Suppressor macrophage treated with lipopolysaccharide for 4 hours (primary cell): ENCODE data around the gene KCTD7.
"Not testable (repeated sequence)": the region's sequence is repeated elsewhere in the genome, so short reads cannot be mapped to it uniquely, and the experiment has no call there.

Experiments used
- DNase-seq: peaks from one replicate; pipeline ENCODE4 v3.0.0-alpha.2; 2020

KCTD7 gene

DNA sequence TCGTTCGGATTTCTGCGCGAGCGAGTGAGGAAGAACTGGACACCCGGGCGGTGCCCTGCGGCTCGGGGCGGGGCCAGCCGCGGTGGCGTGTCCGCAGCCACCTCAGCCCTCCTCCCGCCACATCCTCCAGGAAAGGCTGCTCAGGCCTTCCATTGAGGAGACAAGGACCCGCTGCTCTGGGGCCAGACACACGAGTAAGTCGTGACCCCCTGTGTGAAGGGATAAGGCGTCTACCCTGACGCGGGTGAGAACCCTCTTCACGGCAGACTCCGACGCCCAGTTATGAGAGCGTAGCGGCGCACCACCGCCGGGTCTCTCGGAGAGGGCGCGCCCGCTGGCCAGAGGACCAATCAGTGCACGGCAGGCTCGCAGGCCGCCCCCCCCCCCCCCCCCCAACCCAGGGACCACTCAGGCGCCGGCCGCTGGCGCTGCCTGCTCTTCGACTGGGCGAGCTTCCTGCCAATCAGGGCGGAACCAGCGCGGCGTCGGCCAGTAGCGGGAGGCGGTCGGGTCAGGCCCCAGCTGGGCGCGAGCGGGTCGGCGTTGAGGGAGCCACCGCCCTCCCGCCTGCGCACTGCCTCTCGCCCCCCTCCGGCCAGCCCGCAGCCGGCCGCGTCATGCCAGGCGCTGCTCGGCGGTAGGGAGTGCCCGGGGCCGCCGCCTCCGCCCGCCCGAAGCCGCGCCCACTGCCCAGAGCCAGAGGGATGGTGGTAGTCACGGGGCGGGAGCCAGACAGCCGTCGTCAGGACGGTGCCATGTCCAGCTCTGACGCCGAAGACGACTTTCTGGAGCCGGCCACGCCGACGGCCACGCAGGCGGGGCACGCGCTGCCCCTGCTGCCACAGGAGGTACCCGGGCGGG is at the start of gene KCTD7:
Gene KCTD7 (plus strand): TSS at position 521 of the 861 bp plus-strand sequence. CDS start 184 bp downstream, at position 705.
- DNase-seq, result peak; percentile 99

DNA sequence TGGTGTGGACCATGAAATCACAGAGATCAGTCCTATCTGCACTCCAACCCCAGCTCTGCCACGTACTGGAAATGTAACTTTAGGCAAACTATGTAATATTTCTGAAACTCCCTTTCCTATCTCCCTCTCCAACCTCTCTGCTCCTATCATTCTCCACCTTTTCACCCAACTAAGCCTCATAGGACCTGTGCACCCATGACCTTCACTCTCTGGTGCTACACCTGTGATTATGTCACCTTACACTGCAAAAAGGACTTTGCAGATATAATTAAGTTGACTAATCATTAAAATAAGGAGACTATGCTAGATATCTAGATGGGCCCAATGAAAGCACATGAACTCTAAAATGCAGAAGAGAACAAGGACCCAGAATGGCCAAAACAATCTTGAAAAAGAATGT is 48.3 kb upstream of the KCTD7 start:
- DNase-seq, result not testable (repeated sequence)

DNA sequence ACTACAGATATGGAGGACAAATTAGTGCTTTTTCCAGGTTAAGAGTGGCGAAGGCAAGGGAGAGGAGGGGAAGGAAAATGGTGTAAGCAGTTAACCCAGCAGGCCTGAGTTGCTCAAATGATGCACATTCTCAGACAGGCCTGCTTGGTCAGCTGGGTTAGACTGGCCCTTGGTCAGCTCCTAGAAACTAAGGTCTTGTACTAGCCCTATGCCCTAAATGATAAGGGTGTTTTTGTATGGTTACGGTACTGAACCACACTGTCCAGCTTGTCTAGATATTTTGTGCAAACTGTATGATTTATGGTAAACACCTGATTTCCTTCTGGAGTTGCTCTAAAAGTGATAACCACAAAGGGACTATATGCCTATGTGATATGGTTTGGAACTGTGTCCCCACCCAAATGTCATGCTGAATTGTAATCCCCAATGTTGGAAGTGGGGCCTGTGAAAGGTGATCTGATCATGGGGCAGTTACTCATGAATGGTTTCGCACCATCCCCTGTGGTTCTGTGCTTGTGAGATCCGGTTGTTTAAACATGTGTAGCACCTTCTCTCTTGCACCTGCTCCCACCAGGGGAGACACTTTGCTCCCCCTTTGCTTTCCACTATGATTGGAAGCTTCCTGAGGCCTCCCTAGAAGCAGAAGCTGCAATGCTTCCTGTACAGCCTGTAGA is 45.7 kb upstream of the KCTD7 start:
- not testable (repeated sequence) for DNase-seq

GRCh38 chr7:66583490-66584110 is 45.1 kb upstream of the KCTD7 start:
- DNase-seq, result peak; percentile 80

- no peak for DNase-seq
Observed at GRCh38 chr7:66586181-66586580, 42.5 kb upstream of the KCTD7 start.

DNA sequence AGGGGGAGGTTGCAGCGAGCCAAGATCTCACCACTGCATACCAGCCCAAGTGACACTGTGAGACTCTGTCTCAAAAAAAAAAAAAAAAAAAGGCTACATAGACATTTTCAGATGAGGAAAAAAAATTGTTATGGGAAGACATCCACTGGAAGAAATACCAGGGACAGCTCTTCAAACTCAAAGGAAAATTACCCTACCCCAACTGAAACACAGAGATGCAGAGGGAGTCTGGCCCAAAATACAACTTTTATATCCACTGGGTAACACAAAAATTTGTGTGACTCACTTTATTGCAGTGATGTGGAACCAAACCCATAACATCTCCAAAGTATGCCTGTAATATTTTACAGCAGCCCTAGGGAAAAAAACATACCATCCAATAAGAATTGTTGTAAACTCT is 40.5 kb upstream of the KCTD7 start:
- not testable (repeated sequence) for DNase-seq

DNA sequence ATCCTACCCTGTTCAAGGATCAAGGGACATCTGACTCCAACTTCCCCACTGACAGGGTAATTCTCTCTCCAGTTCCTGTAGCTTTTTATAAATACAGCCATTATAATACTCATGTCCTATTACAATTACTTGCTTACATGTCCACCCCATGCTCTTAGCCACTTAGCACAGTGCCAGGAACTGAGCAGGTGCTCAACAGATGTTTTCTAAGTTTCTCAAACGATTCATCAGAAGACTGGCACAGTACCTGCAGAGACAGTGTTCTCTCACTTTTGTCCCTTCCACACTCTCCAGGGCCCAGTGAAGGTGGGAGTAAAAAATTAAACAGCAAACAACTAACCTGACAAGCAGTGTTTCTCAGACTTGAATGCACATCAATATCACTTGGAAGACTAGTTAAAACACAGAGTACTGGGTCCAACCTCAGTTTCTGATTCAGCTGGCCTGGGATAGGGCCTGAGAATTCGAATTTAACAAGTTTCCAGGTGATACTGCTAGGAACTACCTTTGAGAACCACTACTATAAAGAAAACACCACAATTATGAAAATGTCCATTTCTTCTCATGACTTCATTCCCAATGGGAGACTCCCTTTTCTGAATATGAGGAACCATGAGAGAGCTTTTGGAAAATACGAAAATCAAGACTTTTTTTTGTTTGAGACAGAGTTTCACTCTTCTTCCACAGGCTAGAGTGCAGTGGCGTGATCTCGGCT is 39.7 kb upstream of the KCTD7 start:
- peak; percentile 25 for DNase-seq

DNA sequence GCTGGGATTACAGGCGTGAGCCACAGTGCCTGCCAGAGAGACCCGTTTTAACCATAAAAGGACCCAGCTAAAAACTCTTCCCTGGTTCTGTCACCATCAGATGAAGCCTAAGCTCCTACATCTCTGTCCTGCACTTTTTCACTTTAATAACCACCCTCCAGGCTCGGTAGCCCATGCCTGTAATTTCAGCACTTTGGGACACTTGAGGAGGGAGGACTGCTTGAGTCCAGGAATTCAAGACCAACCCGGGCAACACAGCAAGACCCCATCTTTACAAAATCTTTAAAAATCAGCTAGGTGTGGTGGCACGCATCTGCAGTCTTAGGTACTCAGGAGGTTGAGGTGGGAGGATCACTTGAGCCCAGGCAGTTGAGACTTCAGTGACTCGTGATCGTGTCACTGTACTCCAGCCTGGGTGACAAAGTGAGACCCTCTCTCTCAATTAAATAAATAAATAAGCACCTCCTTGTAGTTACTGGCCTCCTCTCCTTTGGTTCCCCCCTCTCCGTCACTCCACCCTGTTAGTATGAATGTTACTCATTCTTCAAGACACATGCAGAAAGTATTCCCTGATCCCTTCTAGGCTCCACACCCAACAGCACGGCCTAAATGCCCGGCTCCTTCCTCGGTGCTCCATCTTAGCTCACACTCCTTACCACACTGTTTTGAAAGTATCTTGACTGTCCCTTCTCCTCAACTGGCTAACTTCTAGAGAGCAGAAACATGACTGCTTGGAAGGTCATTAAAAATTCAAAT is 38.2 kb upstream of the KCTD7 start:
- not testable (repeated sequence) for DNase-seq

DNA sequence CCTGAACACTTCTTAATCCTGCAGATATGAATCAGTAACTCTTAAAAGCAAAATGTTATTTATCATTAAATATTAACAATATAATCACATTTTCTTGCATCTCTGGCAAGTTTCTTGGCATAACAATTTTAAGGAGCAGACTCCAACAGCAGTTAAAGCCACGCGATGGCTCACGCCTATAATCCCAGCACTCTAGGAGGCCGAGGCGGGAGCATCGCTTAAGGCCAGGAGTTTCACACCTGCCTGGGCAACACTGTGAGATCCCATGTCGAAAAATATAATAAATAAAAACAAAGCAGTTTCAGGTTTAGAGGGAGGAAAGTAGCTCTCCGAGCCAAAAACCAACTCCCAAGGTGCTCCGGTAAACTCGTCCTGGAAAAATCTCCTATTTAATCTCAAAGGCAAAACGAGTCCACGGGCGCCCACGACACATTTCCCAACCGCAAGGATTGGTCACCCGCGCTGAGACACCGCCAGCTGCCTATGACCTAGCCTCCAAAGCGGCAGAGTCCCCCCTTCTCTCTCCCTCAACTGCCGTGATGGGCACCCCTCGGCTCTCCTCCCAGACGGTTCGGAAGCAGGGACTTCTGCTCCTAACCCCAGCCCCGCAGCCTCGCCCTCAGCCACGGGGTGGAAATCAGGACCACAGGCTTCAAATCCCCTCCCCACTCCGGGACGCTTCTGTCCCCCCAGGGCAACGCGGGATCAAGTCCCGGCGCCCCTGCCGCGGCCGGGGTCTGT is 37.5 kb upstream of the KCTD7 start:
- DNase-seq, result peak; percentile 55

- DNase-seq, result peak; percentile 92
Observed at GRCh38 chr7:66591799-66592596, 36.7 kb upstream of the KCTD7 start.

DNA sequence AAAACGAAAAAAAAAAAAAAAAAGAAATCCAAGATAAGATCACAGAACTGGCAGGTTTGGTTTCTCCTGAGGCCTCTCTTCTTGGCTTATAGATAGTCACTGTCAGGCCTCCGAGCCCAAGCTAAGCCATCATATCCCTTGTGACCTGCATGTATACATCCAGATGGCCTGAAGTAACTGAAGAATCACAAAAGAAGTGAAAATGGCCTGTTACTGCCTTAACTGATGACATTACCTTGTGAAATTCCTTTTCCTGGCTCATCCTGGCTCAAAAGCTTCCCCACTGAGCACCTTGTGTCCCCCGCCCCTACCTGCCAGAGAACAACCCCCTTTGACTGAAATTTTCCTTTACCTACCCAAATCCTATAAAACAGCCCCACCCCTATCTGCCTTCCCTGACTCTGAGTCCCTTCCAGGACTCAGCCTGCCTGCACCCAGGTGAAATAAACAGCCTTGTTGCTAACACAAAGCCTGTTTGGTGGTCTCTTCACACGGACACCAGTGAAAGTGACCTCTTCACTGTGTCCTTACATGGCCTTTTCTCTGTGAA is 36.0 kb upstream of the KCTD7 start:
- DNase-seq, result not testable (repeated sequence)

DNA sequence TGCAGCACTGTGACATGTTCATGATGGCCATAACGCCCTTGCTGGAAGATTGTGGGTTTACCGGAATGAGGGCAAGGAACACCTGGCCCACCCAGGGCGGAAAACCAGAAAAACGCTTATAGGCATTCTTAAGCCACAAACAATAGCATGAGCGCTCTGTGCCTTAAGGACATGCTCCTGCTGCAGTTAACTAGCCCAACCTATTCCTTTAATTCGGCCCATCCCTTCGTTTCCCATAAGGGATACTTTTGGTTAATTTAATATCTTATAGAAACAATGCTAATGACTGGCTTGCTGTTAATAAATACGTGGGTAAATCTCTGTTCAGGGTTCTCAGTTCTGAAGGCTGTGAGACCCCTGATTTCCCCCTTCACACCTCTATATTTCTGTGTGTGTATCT is 34.6 kb upstream of the KCTD7 start:
- DNase-seq, result not testable (repeated sequence)

GRCh38 chr7:66597461-66597860 is 31.2 kb upstream of the KCTD7 start:
- DNase-seq, result no peak

GRCh38 chr7:66602159-66602558 is 26.5 kb upstream of the KCTD7 start:
- DNase-seq, result no peak

DNA sequence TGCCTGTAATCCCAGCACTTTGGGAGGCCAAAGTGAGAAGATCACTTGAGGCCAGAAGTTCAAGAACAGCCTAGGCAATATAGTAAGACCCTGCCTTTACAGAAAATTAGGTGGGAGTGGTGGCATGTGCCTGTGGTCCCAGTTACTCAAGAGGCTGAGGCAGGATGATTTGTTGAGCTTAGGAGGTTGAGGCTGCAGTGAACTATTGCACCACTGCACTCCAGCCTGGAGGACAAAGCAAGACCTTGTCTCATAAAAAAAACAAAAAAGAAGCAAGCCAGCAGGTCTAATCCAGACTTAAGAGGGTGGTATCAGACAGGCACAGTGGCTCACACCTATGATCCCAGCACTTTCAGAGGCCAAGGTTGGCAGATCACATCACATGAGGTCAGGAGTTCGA is 24.5 kb upstream of the KCTD7 start:
- no peak for DNase-seq

- DNase-seq, result not testable (repeated sequence)
Observed at GRCh38 chr7:66606540-66607291, 22.0 kb upstream of the KCTD7 start.

- no peak for DNase-seq
Observed at GRCh38 chr7:66609176-66609575, 19.5 kb upstream of the KCTD7 start.

DNA sequence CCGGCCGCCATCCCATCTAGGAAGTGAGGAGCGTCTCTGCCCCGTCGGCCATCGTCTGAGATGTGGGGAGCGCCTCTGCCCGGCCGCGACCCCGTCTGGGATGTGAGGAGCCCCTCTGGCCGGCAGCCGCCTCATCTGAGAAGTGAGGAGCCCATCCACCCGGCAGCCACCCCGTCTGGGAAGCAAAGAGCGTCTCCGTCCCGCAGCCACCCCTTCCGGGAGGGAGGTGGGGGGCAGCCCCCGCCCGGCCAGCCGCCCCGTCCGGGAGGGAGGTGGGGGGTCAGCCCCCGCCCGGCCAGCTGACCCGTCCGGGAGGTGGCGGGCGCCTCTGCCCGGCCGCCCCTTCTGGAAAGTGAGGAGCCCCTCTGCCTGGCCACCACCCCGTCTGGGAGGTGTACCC is 14.1 kb upstream of the KCTD7 start:
- not testable (repeated sequence) for DNase-seq

DNA sequence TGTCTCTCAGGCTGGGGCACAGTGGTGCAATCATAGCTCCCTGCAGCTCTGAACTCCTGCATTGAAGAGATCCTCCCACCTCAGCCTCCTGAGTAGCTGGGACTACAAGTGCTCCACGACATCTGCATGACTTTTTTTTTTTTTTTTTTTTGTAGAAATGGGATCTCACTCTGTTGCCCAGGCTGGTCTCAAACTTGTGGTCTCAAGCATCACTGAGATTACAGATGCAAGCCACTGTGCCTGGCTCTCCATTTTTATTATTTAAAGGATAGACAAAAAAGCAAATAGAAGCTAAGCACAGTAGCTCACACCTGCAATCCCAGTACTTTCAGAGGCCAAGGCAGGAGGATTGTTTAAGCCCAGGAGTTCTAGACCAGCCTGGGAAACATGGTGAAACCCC is 13.0 kb upstream of the KCTD7 start:
- DNase-seq, result no peak

GRCh38 chr7:66617295-66617694 is 11.4 kb upstream of the KCTD7 start:
- DNase-seq, result no peak
